Measurements from ENCODE around the gene CXCR5. TPM values are rescaled to one million over a fixed set of nuclear protein-coding genes. Genes with fewer than 3 reads are reported as not detected.

The CXCR5 gene
- total and polyA plus RNA-seq, 10 donors: 25.0 to 66.6 (median 34.3) TPM

- Histone ChIP-seq H3K9me3 (no peaks in the 10 kb centered on the region), H3K36me3 (no peaks in the 10 kb centered on the region), H3K4me1 (peaks cover 0 to 26% (median 8%) of the 10 kb centered on the region in 6 donors), H3K27ac (peak overlapping the region in 1 of 8 donors; percentile 12), H3K4me3 (no peak overlapping the region), H3K27me3 (replicated peaks in 1 of 7) (no peaks in the 10 kb centered on the region)
- 34 to 44% (median 39%) methylated on average over 3 of the region's 3 CpGs for WGBS, 5 donors
- intact Hi-C loops (cut with DNase I; ENCODE audit: low total_unique reads): no loop called here
- DNase-seq: no peak
- no peak for TF ChIP-seq POLR2AphosphoS5 (IDR thresholded peaks at IDR 0.05)
- no peak for TF ChIP-seq CTCF (IDR thresholded peaks at IDR 0.05 in 8 of 11, conservative IDR thresholded peaks at IDR 0.05 in 3 of 11)
- no peak for TF ChIP-seq POLR2A (IDR thresholded peaks at IDR 0.05)
Measured at GRCh38 chr11:118851970-118852369, 31.7 kb upstream of the CXCR5 start.

DNA sequence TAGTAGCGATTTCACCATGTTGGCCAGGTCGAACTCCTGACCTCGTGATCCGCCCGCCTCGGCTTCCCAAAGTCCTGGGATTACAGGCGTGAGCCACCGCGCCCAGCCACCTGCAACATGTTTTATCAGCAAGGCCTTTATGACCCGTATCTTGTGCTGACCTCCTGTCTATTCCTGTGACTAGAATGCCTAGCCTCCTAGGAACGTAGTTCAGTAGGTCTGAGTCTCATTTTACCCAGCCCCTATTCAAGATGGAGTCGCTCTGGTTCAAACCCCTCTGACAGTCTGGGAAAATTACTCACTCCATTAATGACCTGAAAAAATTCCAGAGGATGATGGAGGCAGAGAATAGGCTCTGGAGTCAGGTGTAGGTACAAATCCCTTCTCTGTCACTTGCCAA lies 30.0 kb upstream of the CXCR5 start:
- no peak overlapping the region for H3K27ac ChIP-seq
- no peaks in the 10 kb centered on the region for H3K9me3 ChIP-seq
- intact Hi-C loops (cut with DNase I; ENCODE audit: low total_unique reads): no loop called here
- no peaks in the 10 kb centered on the region for H3K27me3 ChIP-seq (replicated peaks in 1 of 7)
- peaks cover 0 to 37% (median 8%) of the 10 kb centered on the region in 6 donors for H3K4me1 ChIP-seq
- TF ChIP-seq CTCF (IDR thresholded peaks at IDR 0.05 in 8 of 11, conservative IDR thresholded peaks at IDR 0.05 in 3 of 11): no peak
- no peak for TF ChIP-seq POLR2AphosphoS5 (IDR thresholded peaks at IDR 0.05)
- TF ChIP-seq POLR2A (IDR thresholded peaks at IDR 0.05): no peak
- no peak overlapping the region for H3K4me3 ChIP-seq
- WGBS, 5 donors: 93 to 97% (median 95%) methylated on average over 12 of the region's 12 CpGs
- DNase-seq: no peak
- no peaks in the 10 kb centered on the region for H3K36me3 ChIP-seq

DNA sequence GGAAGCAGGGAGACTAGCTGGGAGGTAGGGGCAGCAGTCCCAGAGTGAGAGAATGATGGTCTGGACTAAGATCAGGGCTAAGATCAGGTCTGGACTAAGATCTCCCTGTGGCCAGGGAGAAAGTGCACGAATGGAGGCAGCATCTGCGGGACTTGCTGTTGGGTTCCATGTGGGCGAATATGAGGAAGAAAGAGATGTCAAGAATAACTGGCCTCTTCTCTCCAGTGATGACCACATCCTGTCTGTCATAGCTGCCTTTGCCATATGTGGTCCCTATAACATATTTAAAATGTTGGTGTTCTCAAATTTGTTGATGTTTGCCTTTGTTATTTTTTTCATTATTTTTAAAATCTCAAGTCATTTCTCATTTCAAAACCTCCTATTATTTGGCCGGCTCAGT lies 27.4 kb upstream of the CXCR5 start:
- Histone ChIP-seq H3K4me3 (no peak overlapping the region), H3K27ac (no peak overlapping the region), H3K4me1 (peaks cover 0 to 46% (median 8%) of the 10 kb centered on the region in 6 donors), H3K27me3 (replicated peaks in 1 of 7) (no peaks in the 10 kb centered on the region), H3K9me3 (no peaks in the 10 kb centered on the region), H3K36me3 (no peaks in the 10 kb centered on the region)
- no peak for DNase-seq
- intact Hi-C loops (cut with DNase I; ENCODE audit: low total_unique reads): no loop called here
- WGBS, 5 donors: 59 to 65% (median 61%) methylated on average over 4 of the region's 4 CpGs
- TF ChIP-seq POLR2AphosphoS5 (IDR thresholded peaks at IDR 0.05) (no peak), CTCF (IDR thresholded peaks at IDR 0.05 in 8 of 11, conservative IDR thresholded peaks at IDR 0.05 in 3 of 11) (no peak), POLR2A (IDR thresholded peaks at IDR 0.05) (no peak)

- no peaks in the 10 kb centered on the region for H3K27me3 ChIP-seq (replicated peaks in 1 of 7)
- intact Hi-C loops (cut with DNase I; ENCODE audit: low total_unique reads): no loop called here
- no peak overlapping the region for H3K27ac ChIP-seq
- 74 to 84% (median 80%) methylated on average over 5 of the region's 5 CpGs for WGBS, 5 donors
- DNase-seq: no peak
- peaks cover 0 to 35% (median under 1%) of the 10 kb centered on the region in 6 donors for H3K4me1 ChIP-seq
- H3K36me3 ChIP-seq: no peaks in the 10 kb centered on the region
- no peaks in the 10 kb centered on the region for H3K9me3 ChIP-seq
- H3K4me3 ChIP-seq: no peak overlapping the region
- TF ChIP-seq POLR2AphosphoS5 (IDR thresholded peaks at IDR 0.05): no peak
- TF ChIP-seq POLR2A (IDR thresholded peaks at IDR 0.05): no peak
- no peak for TF ChIP-seq CTCF (IDR thresholded peaks at IDR 0.05 in 8 of 11, conservative IDR thresholded peaks at IDR 0.05 in 3 of 11)
Measured at GRCh38 chr11:118857385-118857784, 26.3 kb upstream of the CXCR5 start.

All from spleen (tissue), 11 donors.